GM19238 (cell line): ENCODE data around the gene RNF43.
A peak's percentile ranks its signal among the peaks of the same experiment; 100 is the strongest.

ENCODE experiments used
- DNase-seq: peaks from one replicate; pipeline ENCODE4 v3.0.0; 2011; ENCODE audit warnings: low spot score; ENCODE audit not compliant: insufficient read length

Gene RNF43

DNA sequence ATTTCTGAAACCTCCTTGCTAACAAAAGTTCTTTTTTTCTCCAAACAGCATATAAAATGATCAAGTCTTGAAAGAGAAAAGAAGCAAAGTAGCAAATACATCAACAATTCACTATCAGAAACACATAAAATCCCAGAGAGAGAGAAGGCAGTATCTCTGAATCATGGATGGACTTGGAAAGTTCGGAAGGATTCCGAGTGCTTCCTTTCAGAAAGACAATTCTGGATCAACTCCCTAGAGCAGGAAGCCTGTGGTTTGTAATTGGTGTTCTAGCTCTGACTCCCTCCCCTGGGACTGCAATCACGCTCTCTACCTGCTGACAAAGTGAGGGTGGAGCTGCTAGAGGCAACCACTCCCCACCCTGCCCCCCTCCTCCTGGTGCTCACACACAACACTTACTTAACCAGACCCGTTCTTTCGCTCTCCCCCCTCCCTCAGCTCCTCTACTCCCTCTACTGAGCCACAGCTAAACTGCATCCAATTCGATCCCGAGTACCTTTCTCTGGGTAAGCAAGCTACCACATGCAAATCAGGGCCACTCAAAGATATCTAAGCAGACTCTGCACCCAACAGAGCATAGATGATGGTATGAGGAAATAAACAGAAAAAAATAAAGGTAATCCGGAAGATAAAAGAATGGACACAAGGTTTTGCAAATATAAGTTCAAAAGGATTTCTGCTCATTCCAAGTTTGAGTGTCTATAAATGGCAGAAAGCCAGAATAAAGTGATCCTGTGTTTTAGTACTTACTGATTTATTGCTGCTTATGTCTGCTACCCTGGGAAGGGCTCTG lies at the start of gene RNF43:
Gene RNF43 (minus strand): TSS at position 235 of the 793 bp plus-strand sequence. CDS start 1,957 bp downstream, outside the sequence.
- peak; percentile 81 for DNase-seq

GRCh38 chr17:58455491-58455890 lies 38.2 kb upstream of the RNF43 start:
- DNase-seq: no peak

DNA sequence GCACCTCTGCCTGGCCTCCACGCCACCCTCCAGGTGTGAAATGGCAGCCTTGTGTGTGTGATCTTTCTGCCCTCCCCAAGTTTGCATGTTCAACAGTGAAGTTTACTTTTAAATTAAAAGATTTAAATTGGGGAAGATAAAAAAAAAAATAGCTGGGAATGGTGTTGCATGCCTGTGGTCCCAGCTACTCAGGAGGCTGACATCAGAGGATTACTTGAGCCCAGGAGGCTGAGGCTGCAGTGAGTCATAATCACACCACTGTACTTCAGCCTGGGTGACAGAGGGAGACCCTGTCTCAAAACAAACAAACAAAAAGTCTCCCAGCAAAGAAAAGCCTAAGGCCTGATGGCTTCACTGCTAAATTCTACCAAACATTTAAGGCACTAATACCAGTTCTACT lies 35.4 kb upstream of the RNF43 start:
- no peak for DNase-seq

- peak; percentile 37 for DNase-seq
These were observed 30.0 kb upstream of the RNF43 start for GRCh38 chr17:58447039-58447975.

DNA sequence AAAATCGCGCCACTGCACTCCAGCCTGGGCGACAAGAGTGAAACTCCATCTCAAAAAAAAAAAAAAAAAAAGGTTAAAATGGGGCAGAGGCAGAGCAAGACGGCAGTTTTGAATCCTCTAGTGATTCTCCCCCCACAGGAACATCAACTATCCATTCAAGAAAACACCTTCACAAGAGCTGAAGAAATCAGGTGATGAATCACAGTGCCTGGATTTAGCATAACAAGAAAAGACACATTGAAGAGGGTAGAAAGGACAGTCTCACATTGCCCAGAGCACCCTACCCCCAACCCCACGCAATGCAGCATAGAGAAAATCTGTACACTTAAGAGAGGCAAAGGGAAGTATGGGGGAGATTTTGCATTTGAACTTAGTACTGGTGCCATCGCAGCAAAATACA lies 28.8 kb upstream of the RNF43 start:
- DNase-seq: no peak

DNA sequence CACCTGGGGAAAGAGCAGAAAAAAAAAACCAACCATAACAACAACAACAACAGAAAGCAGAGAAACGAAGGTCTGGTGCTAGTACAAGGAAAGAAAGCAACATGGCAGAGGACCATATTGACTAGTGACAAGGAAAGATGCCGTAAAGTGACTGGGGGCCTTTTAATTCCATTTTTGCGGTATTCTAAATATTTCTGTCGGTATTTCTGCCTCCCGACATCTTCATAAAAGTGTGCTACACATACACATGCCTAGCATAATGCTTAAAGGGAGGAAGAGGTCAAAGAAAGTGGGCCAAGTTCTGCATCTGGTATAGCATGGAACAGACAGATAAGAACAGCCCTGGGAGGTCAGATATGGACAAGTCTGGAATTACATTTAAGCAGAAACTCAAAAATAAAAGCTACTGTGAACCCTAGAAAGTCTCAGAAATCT lies 19.5 kb upstream of the RNF43 start:
- DNase-seq: no peak

DNA sequence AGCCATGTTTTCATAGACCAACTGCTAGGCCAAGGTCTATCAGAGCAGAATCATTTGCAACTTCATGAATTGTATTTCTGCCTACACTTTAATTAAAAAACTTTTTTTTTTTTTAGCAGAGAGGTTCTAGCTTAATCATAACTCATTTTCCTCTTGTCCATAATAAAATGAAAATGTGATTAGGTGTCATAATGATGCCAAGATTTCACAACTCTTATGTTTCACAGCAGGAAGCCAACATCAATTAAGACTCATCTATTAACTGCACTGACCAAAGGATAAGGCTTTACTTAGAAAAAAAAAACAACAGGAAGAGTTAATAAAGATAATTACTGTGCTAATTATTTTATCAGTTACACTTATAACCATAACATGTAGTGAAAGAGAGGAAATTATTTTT lies 18.9 kb upstream of the RNF43 start:
- no peak for DNase-seq

- no peak for DNase-seq
These were observed 15.7 kb upstream of the RNF43 start for GRCh38 chr17:58432806-58433573.

GRCh38 chr17:58427807-58428206 lies 10.5 kb upstream of the RNF43 start:
- DNase-seq: no peak

GRCh38 chr17:58421711-58422110 lies 4.4 kb upstream of the RNF43 start:
- no peak for DNase-seq

GRCh38 chr17:58420827-58421226 lies 3.5 kb upstream of the RNF43 start:
- no peak for DNase-seq

GRCh38 chr17:58416937-58417299 lies 416 bp downstream of the RNF43 start:
- DNase-seq: no peak

GRCh38 chr17:58416396-58416795 lies 938 bp downstream of the RNF43 start:
- no peak for DNase-seq

DNA sequence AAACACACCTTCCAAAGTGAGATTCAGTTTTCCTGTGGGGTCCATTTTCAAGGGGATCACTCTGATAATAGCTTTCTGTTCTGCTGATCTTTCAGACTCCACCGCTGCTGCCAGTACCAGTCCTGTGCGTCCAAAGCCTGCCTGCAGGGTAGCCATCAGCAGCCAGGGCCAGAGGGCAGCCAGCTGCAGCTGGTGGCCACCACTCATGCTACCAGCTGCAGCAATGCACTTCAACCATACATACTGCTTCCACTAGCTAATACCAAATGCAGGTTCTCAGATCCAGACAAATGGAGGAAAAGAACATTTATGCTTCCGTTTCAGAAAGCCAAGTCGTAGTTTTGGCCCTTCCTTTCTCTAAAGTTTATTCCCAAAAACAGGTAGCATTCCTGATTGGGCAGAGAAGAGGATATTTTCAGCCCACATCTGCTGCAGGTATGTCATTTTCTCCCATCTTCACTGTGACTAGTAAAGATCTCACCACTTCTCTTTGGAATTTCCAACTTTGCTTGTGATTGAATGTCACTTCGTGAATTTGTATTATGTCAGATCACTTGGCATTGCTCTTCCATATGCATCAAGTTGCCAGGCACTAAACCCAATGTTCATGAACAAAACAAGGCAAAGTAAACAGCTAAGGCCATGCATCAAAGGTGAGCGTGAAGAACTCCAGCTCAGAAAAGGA lies 1.8 kb downstream of the RNF43 start:
- no peak for DNase-seq

GRCh38 chr17:58414596-58414997 lies 2.7 kb downstream of the RNF43 start:
- DNase-seq: no peak

GRCh38 chr17:58413684-58414083 lies 3.6 kb downstream of the RNF43 start:
- no peak for DNase-seq

- DNase-seq: no peak
These were observed 4.3 kb downstream of the RNF43 start for GRCh38 chr17:58412961-58413586.

- DNase-seq: no peak
These were observed 5.2 kb downstream of the RNF43 start for GRCh38 chr17:58412064-58412703.

- DNase-seq: no peak
These were observed 5.9 kb downstream of the RNF43 start for GRCh38 chr17:58411408-58411894.
